ENCODE measurements around the gene PRDM5. TPM values are rescaled to one million over a fixed set of nuclear protein-coding genes. Genes with fewer than 3 reads are reported as not detected.
"Not testable (repeated sequence)": the region's sequence is repeated elsewhere in the genome, so short reads cannot be mapped to it uniquely, and the experiment has no call there.

The PRDM5 gene
- total RNA-seq, 1 experiment from 2014 or later = 11.4 TPM

- no peak for DNase-seq (ENCODE audit: low read depth)
Measured at GRCh38 chr4:120754590-120754989, 167.9 kb downstream of the PRDM5 start.

- no peak for DNase-seq (ENCODE audit: low read depth)
Measured at GRCh38 chr4:120753854-120754253, 168.7 kb downstream of the PRDM5 start.

GRCh38 chr4:120750152-120750525 is 172.4 kb downstream of the PRDM5 start:
- DNase-seq (ENCODE audit: low read depth) = no peak

GRCh38 chr4:120749445-120750151 is 172.9 kb downstream of the PRDM5 start:
- DNase-seq (ENCODE audit: low read depth) = no peak

GRCh38 chr4:120741636-120742035 is 180.9 kb downstream of the PRDM5 start:
- not testable (repeated sequence) for DNase-seq (ENCODE audit: low read depth)

GRCh38 chr4:120736312-120736711 is 186.2 kb downstream of the PRDM5 start:
- no peak for DNase-seq (ENCODE audit: low read depth)

- no peak for DNase-seq (ENCODE audit: low read depth)
Measured at GRCh38 chr4:120733968-120734367, 188.6 kb downstream of the PRDM5 start.

- no peak for DNase-seq (ENCODE audit: low read depth)
Measured at GRCh38 chr4:120733054-120733453, 189.5 kb downstream of the PRDM5 start.

- peak; percentile 2 for DNase-seq (ENCODE audit: low read depth)
Measured at GRCh38 chr4:120731561-120731960, 191.0 kb downstream of the PRDM5 start.

- DNase-seq (ENCODE audit: low read depth) = no peak
Measured at GRCh38 chr4:120730777-120731320, 191.7 kb downstream of the PRDM5 start.

GRCh38 chr4:120728892-120729675 is 193.4 kb downstream of the PRDM5 start:
- no peak for DNase-seq (ENCODE audit: low read depth)

GRCh38 chr4:120725639-120726580 is 196.6 kb downstream of the PRDM5 start:
- DNase-seq (ENCODE audit: low read depth) = no peak

GRCh38 chr4:120724656-120725055 is 197.9 kb downstream of the PRDM5 start:
- DNase-seq (ENCODE audit: low read depth) = no peak

- DNase-seq (ENCODE audit: low read depth) = no peak
Measured at GRCh38 chr4:120723986-120724385, 198.5 kb downstream of the PRDM5 start.

- no peak for DNase-seq (ENCODE audit: low read depth)
Measured at GRCh38 chr4:120723105-120723504, 199.4 kb downstream of the PRDM5 start.

- no peak for DNase-seq (ENCODE audit: low read depth)
Measured at GRCh38 chr4:120722655-120723054, 199.9 kb downstream of the PRDM5 start.

GRCh38 chr4:120720354-120720934 is 202.1 kb downstream of the PRDM5 start:
- DNase-seq (ENCODE audit: low read depth) = no peak

GRCh38 chr4:120718979-120719566 is 203.5 kb downstream of the PRDM5 start:
- DNase-seq (ENCODE audit: low read depth) = peak; percentile 47

GRCh38 chr4:120716346-120716745 is 206.2 kb downstream of the PRDM5 start:
- DNase-seq (ENCODE audit: low read depth) = no peak

GRCh38 chr4:120714417-120715010 is 208.0 kb downstream of the PRDM5 start:
- no peak for DNase-seq (ENCODE audit: low read depth)

GRCh38 chr4:120709991-120710390 is 212.5 kb downstream of the PRDM5 start:
- DNase-seq (ENCODE audit: low read depth) = peak; percentile 3
